HepG2 (cell line): ENCODE data around the gene SYNE1. TPM values are rescaled to one million over a fixed set of nuclear protein-coding genes. Genes with fewer than 3 reads are reported as not detected.

Experiments
- FOXM1 ChIP-seq: sonication (generic); formaldehyde crosslinking; IDR thresholded peaks from 2 replicates; pipeline ENCODE4 v1.5.0; 2020; ENCODE audit warnings: missing genetic modification reagents
- ISL2 ChIP-seq: sonication (generic); formaldehyde crosslinking; IDR thresholded peaks from 2 replicates; pipeline ENCODE4 v1.5.0; 2020; ENCODE audit warnings: missing genetic modification reagents
- KLF9 ChIP-seq: IDR thresholded peaks from 2 replicates; pipeline ENCODE4 v1.6.1; 2016; ENCODE audit warnings: low read depth
- NKX3-1 ChIP-seq: sonication (generic); formaldehyde crosslinking; IDR thresholded peaks from 2 replicates; pipeline ENCODE4 v1.5.0; 2020; ENCODE audit warnings: missing genetic modification reagents
- SIN3A ChIP-seq: IDR thresholded peaks from 2 replicates; pipeline ENCODE4 v1.6.1; 2011; ENCODE audit warnings: low read depth, mild to moderate bottlenecking, control low read depth, low read length, borderline replicate concordance
- SOX6 ChIP-seq, 2 experiments: fragments of 450-650 bp in 1 of 2; sonication (generic) in 1 of 2; formaldehyde crosslinking in 1 of 2; IDR thresholded peaks; 2 replicates each; pipeline versions ENCODE4 v1.4.0 to v1.6.1; 2017 to 2020; ENCODE audit warnings: antibody characterized with exemption in 1 of 2, mild to moderate bottlenecking in 1 of 2, missing genetic modification reagents in 1 of 2
- TCF7 ChIP-seq: sonication (generic); IDR thresholded peaks from 2 replicates; pipeline ENCODE4 v1.6.1; 2016; ENCODE audit warnings: antibody characterized with exemption, low read depth
- ZNF264 ChIP-seq: sonication (generic); formaldehyde crosslinking; IDR thresholded peaks from 2 replicates; pipeline ENCODE4 v1.4.0; 2020; ENCODE audit warnings: missing genetic modification reagents
- polyA plus RNA-seq, 8 experiments: library from polyadenylated mRNA; depleted of rRNA in 3 of 8; stranded (reverse) in 7 of 8; unstranded in 1 of 8; fragments of >200 nt; fragmentation: Illumina TruSeq in 4 of 8; extraction: Trizol in 4 of 8; gene quantifications; 2 replicates each; pipeline versions ENCODE4 v1.2.1 to v1.2.3, GENCODE V29; 2011 to 2016; ENCODE audit warnings: low read depth in 4 of 8, missing spikeins in 1 of 8, mixed read lengths in 1 of 8; ENCODE audit not compliant: insufficient read depth in 1 of 8
- total RNA-seq, 5 experiments: library from RNA; depleted of rRNA; stranded (reverse); fragments of >200 nt; fragmentation: Illumina TruSeq; extraction: Trizol; gene quantifications; 2 replicates each; pipeline ENCODE4 v1.2.3, GENCODE V29; 2016; ENCODE audit warnings: low read depth in 1 of 5
- TF ChIP-seq, protein P1 (sequence below): IDR thresholded peaks from 2 replicates; pipeline ENCODE4 v1.6.1; 2016; ENCODE audit warnings: low read depth, control low read depth
- TF ChIP-seq, protein P2 (sequence below): sonication (generic); formaldehyde crosslinking; conservative IDR thresholded peaks from 2 replicates; pipeline ENCODE4 v1.8.0; 2022; ENCODE audit warnings: mild to moderate bottlenecking, moderate library complexity, missing genetic modification reagents
- TF ChIP-seq, protein P3 (sequence below), 2 experiments: IDR thresholded peaks; 2 replicates each; pipeline ENCODE4 v1.6.1; 2011 to 2012; ENCODE audit warnings: low read length in 2 of 2, borderline replicate concordance in 1 of 2, low read depth in 1 of 2, mild to moderate bottlenecking in 1 of 2, moderate library complexity in 1 of 2
- TF ChIP-seq, protein P4 (sequence below): sonication (generic); formaldehyde crosslinking; IDR thresholded peaks from 2 replicates; pipeline ENCODE4 v1.4.0; 2020; ENCODE audit warnings: low read depth, missing genetic modification reagents
- TF ChIP-seq, protein P5 (sequence below): IDR thresholded peaks from 2 replicates; pipeline ENCODE4 v1.6.1; 2016; ENCODE audit warnings: low read depth
- TF ChIP-seq, protein P6 (sequence below): IDR thresholded peaks from 2 replicates; pipeline ENCODE4 v1.6.1; 2018; ENCODE audit warnings: missing genetic modification reagents

Gene SYNE1
- total and polyA plus RNA-seq, 2 of the 13 experiments (the other 11 are each of a cell fraction or from before 2014, with no cell fraction given) = 5.5 to 15.9 TPM

DNA sequence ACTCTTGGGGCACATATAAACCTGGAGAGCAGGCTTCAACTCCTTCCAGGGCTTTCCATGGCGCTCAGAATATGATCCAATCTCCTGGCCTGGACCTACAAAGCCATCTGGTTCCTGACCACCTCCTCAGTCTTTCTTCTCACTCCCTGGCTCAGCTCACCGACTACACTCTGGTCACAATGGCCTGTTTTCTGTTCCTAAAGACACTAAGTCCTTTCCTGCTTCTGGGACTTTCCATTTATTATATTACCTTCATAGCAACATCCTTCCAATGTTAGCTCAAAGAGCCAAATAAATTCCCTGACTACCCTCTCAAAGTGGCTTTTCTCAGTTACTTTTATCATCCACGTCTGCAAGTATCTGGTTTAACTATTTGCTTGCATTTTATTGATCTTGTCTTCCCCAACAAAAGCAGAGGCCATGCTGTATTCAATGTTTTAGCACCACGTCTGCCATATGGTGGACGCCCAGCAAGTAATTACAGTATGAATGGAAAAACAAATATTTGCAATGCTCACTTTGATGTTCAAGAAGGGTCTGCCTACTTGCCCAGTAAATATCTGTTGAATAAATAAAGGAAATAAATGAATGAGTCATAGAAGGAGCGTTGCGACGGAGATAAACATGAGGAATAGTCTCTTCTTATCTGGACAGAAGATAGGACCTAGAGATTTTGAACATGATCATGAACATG lies 501.3 kb downstream of the SYNE1 start (continued):
- TF ChIP-seq, protein P1, sequence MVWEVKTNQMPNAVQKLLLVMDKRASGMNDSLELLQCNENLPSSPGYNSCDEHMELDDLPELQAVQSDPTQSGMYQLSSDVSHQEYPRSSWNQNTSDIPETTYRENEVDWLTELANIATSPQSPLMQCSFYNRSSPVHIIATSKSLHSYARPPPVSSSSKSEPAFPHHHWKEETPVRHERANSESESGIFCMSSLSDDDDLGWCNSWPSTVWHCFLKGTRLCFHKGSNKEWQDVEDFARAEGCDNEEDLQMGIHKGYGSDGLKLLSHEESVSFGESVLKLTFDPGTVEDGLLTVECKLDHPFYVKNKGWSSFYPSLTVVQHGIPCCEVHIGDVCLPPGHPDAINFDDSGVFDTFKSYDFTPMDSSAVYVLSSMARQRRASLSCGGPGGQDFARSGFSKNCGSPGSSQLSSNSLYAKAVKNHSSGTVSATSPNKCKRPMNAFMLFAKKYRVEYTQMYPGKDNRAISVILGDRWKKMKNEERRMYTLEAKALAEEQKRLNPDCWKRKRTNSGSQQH (CRISPR knock-in tag) = no peak
- TF ChIP-seq, protein P2, sequence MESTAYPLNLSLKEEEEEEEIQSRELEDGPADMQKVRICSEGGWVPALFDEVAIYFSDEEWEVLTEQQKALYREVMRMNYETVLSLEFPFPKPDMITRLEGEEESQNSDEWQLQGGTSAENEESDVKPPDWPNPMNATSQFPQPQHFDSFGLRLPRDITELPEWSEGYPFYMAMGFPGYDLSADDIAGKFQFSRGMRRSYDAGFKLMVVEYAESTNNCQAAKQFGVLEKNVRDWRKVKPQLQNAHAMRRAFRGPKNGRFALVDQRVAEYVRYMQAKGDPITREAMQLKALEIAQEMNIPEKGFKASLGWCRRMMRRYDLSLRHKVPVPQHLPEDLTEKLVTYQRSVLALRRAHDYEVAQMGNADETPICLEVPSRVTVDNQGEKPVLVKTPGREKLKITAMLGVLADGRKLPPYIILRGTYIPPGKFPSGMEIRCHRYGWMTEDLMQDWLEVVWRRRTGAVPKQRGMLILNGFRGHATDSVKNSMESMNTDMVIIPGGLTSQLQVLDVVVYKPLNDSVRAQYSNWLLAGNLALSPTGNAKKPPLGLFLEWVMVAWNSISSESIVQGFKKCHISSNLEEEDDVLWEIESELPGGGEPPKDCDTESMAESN = 0 out of 2 replicates have a peak, but pooled peaks have one; percentile 32
- peak; percentile 92 for TF ChIP-seq NKX3-1 (CRISPR knock-in tag)
- TF ChIP-seq KLF9 (CRISPR knock-in tag) = 0 out of 2 replicates have a peak, but pooled peaks have one; percentile 32
- TF ChIP-seq SIN3A = no peak
- TF ChIP-seq, protein P3, sequence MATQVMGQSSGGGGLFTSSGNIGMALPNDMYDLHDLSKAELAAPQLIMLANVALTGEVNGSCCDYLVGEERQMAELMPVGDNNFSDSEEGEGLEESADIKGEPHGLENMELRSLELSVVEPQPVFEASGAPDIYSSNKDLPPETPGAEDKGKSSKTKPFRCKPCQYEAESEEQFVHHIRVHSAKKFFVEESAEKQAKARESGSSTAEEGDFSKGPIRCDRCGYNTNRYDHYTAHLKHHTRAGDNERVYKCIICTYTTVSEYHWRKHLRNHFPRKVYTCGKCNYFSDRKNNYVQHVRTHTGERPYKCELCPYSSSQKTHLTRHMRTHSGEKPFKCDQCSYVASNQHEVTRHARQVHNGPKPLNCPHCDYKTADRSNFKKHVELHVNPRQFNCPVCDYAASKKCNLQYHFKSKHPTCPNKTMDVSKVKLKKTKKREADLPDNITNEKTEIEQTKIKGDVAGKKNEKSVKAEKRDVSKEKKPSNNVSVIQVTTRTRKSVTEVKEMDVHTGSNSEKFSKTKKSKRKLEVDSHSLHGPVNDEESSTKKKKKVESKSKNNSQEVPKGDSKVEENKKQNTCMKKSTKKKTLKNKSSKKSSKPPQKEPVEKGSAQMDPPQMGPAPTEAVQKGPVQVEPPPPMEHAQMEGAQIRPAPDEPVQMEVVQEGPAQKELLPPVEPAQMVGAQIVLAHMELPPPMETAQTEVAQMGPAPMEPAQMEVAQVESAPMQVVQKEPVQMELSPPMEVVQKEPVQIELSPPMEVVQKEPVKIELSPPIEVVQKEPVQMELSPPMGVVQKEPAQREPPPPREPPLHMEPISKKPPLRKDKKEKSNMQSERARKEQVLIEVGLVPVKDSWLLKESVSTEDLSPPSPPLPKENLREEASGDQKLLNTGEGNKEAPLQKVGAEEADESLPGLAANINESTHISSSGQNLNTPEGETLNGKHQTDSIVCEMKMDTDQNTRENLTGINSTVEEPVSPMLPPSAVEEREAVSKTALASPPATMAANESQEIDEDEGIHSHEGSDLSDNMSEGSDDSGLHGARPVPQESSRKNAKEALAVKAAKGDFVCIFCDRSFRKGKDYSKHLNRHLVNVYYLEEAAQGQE (IDR thresholded peaks at IDR 0.05; ENCODE audit: borderline replicate concordance in 1 of 2, low read depth in 1 of 2, low read length in 2 of 2) = 0 out of 4 replicates have a peak, but pooled peaks of 1 of the 2 experiments have one; percentile 11
- TF ChIP-seq ZNF264 (CRISPR knock-in tag) = peak; percentile 61; the same call in 1 of the 2 replicates
- TF ChIP-seq SOX6 (IDR thresholded peaks at IDR 0.05) = no peak
- peak; percentile 96 for TF ChIP-seq SOX6 (CRISPR knock-in tag; IDR thresholded peaks at IDR 0.05)
- TF ChIP-seq FOXM1 (CRISPR knock-in tag) = no peak
- peak; percentile 97 for TF ChIP-seq TCF7
- TF ChIP-seq ISL2 (CRISPR knock-in tag) = peak; percentile 94
- TF ChIP-seq, protein P4, sequence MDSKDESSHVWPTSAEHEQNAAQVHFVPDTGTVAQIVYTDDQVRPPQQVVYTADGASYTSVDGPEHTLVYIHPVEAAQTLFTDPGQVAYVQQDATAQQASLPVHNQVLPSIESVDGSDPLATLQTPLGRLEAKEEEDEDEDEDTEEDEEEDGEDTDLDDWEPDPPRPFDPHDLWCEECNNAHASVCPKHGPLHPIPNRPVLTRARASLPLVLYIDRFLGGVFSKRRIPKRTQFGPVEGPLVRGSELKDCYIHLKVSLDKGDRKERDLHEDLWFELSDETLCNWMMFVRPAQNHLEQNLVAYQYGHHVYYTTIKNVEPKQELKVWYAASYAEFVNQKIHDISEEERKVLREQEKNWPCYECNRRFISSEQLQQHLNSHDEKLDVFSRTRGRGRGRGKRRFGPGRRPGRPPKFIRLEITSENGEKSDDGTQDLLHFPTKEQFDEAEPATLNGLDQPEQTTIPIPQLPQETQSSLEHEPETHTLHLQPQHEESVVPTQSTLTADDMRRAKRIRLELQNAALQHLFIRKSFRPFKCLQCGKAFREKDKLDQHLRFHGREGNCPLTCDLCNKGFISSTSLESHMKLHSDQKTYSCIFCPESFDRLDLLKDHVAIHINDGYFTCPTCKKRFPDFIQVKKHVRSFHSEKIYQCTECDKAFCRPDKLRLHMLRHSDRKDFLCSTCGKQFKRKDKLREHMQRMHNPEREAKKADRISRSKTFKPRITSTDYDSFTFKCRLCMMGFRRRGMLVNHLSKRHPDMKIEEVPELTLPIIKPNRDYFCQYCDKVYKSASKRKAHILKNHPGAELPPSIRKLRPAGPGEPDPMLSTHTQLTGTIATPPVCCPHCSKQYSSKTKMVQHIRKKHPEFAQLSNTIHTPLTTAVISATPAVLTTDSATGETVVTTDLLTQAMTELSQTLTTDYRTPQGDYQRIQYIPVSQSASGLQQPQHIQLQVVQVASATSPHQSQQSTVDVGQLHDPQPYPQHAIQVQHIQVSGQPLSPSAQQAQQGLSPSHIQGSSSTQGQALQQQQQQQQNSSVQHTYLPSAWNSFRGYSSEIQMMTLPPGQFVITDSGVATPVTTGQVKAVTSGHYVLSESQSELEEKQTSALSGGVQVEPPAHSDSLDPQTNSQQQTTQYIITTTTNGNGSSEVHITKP = peak; percentile 34; the same call in 1 of the 2 replicates
- TF ChIP-seq, protein P5, sequence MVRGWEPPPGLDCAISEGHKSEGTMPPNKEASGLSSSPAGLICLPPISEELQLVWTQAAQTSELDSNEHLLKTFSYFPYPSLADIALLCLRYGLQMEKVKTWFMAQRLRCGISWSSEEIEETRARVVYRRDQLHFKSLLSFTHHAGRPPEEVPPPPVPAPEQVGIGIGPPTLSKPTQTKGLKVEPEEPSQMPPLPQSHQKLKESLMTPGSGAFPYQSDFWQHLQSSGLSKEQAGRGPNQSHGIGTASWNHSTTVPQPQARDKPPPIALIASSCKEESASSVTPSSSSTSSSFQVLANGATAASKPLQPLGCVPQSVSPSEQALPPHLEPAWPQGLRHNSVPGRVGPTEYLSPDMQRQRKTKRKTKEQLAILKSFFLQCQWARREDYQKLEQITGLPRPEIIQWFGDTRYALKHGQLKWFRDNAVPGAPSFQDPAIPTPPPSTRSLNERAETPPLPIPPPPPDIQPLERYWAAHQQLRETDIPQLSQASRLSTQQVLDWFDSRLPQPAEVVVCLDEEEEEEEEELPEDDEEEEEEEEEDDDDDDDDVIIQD = peak; percentile 93; the same call in 1 of the 2 replicates
- TF ChIP-seq, protein P6, sequence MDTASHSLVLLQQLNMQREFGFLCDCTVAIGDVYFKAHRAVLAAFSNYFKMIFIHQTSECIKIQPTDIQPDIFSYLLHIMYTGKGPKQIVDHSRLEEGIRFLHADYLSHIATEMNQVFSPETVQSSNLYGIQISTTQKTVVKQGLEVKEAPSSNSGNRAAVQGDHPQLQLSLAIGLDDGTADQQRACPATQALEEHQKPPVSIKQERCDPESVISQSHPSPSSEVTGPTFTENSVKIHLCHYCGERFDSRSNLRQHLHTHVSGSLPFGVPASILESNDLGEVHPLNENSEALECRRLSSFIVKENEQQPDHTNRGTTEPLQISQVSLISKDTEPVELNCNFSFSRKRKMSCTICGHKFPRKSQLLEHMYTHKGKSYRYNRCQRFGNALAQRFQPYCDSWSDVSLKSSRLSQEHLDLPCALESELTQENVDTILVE = peak; percentile 80; the same call in 1 of the 2 replicates
